GM18870 (cell line): Measurements from ENCODE around the gene HMGN1.
"Not testable (repeated sequence)": the region's sequence is repeated elsewhere in the genome, so short reads cannot be mapped to it uniquely, and the experiment has no call there.

Experiments used
- ATAC-seq: cut with Tn5 transposase; IDR thresholded peaks from one replicate; pipeline ENCODE4 v1.9.1; 2021; ENCODE audit warnings: moderate library complexity; ENCODE audit not compliant: unreplicated experiment

The HMGN1 gene, protein sequence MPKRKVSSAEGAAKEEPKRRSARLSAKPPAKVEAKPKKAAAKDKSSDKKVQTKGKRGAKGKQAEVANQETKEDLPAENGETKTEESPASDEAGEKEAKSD

GRCh38 chr21:39348355-39349210 lies at the start of gene HMGN1:
TSS of gene HMGN1 (minus strand) at chr21:39349088. CDS start at chr21:39348917, 171 bp downstream.
- peak; percentile 23 for ATAC-seq

- ATAC-seq = no peak
Measured at GRCh38 chr21:39397646-39398385, 48.9 kb upstream of the HMGN1 start.

DNA sequence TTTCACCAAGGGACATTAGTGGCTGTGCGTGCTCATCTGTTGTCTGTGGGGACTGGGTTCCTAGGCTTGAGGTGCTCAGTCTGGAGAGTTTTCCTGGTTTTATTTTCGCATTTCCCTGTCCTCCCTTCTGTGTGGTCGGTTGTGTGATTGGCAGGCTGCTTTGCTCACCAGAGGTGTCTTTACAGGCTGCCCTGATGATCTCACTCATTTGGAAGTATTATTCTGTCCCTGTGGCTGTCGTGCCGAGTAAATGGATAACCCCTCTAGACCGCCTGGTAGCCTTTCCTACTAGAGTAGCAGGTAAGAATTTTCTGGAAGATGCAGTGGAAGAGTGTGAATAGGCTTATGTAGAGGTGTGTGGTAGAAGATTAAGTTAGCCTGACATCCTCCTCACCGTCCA lies 44.1 kb upstream of the HMGN1 start:
- ATAC-seq = no peak

DNA sequence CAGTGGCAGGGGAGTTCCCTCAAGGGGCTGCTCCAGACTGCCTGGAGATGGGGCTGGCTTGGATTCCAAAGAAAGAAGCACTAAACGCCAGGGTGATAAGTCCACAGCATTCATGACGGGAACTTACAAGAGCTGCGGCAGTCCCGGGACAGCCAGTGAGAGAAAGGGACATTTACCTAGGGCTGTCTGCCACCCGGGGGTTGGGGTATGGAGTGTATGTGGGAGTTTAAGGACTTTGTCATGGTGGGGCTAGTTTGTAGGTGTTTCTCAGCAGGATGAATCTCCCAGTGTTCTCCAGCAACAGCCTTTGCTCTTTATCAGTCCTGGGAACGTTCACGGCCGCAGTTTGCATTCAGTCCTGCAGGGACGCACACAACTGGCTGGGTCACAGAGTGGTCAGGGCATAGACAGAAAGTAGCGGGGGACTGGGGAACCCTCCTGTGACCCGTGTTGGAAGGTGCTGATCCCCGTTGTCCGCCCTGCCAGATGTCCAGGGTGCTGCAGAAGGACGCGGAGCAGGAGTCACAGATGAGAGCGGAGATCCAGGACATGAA lies 41.4 kb upstream of the HMGN1 start:
- no peak for ATAC-seq

GRCh38 chr21:39388811-39389155 lies 39.9 kb upstream of the HMGN1 start:
- peak; percentile 7 for ATAC-seq

GRCh38 chr21:39388038-39388810 lies 39.3 kb upstream of the HMGN1 start:
- ATAC-seq = peak; percentile 61

- ATAC-seq = peak; percentile 31
Measured at GRCh38 chr21:39387461-39388037, 38.7 kb upstream of the HMGN1 start.

DNA sequence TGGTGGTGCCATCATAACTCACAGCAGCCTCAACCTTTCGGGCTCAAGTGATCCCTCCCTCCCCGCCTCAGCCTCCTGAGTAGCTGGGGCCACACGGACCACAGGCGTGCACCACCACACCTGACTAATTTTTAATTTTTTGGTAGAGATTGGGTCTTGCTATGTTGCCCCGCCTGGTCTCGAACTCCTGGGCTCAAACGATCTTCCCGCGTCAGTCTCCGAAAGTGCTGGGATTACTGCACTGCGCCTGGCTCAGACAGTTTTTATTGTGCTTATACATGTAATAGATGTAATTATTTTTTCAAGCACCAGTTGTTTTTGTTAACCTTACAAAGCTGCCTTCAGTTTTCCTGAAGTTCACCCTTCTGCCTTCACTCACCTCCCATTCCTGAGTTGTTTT lies 38.0 kb upstream of the HMGN1 start:
- ATAC-seq = no peak

DNA sequence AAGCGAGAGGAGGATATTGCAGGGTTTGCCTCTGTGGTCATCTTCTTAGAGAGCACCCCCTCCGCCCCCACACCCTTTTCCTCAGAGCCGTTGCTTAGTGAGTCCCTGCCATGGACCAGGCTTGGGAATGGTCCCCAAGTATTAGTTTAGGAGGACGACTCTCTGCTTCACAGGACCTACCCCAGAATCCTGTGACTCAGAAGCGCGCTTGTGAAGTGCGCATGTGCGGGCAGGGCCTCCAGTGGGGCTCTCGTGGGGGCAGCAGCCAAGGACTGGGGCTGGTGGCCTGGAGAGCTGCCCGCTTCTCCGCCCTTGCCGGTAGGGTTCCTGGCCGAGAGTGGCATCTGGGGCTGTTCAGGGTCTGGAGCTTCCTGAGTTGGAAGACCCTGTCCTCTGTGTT lies 37.3 kb upstream of the HMGN1 start:
- ATAC-seq = no peak

GRCh38 chr21:39385299-39386145 lies 36.6 kb upstream of the HMGN1 start:
- no peak for ATAC-seq

DNA sequence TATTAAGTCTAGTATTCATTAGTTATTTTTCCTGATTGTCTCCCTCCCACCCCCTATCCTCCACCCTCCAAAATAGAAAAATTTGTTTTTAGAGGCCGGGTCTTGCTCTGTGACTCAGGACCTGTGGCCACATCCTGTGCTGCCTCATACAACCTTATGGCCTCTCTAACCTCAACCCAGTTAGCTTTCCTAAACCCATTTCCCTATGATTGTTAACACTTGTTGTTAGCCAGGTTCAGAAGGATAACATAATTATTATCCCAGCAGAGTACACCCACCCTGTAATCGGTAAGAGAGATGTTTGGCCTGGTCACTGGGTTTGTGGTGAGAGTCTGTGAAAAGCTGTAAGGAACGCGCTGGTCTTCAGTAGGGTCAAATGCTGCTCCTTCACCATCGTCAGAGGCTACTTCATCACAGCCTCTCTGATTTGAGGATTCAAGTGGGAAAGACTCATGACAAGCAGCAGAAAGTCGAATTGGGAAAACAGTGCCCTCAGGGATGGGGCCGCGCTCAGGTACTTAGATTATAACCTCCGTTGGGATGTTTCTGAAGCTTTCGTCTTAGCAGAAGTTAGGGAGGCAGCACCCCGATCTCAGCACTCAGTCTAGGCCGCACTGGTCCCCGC lies 35.9 kb upstream of the HMGN1 start:
- no peak for ATAC-seq

GRCh38 chr21:39382096-39382495 lies 33.2 kb upstream of the HMGN1 start:
- ATAC-seq = not testable (repeated sequence)

DNA sequence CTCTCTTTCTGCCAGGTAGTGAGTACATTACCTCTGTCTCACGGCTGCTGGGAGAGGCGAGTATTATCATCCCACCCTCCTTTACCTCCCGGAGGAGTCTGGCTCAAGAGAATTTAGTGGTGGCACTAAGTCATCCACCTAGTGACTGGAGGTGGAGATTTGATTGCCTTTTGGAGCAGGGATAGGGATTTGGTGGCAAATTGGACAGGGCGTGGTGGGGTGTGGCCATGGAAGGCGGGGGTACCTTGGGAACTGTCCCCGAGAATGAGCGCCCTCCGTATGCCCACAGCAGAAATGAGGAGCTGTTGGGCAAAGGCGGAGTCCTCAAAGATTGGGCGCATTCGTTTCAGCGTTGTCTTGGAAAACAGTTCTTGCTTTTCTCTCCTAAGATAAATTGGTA lies 32.1 kb upstream of the HMGN1 start:
- ATAC-seq = no peak

- peak; percentile 79 for ATAC-seq
Measured at GRCh38 chr21:39379986-39380891, 31.4 kb upstream of the HMGN1 start.

- no peak for ATAC-seq
Measured at GRCh38 chr21:39377444-39378050, 28.7 kb upstream of the HMGN1 start.

DNA sequence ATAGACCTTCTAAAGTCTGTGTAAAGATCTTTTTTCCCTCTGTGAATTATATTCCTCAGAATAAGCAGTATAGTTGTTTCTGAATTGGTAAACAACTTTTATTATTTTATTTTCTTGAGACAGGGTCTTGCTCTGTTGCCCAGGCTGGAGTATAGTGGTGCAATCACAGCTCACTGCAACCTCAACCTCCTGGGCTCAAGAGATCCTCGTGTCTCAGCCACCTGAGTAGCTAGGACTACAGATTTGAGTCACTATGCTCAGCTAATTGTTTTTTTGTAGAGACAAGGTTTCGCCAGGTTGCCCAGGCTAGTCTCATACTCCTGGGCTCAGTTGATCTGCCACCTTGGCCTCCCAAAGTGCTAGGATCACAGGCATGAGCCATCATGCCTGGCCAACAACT lies 26.6 kb upstream of the HMGN1 start:
- no peak for ATAC-seq

- no peak for ATAC-seq
Measured at GRCh38 chr21:39374046-39374445, 25.2 kb upstream of the HMGN1 start.

DNA sequence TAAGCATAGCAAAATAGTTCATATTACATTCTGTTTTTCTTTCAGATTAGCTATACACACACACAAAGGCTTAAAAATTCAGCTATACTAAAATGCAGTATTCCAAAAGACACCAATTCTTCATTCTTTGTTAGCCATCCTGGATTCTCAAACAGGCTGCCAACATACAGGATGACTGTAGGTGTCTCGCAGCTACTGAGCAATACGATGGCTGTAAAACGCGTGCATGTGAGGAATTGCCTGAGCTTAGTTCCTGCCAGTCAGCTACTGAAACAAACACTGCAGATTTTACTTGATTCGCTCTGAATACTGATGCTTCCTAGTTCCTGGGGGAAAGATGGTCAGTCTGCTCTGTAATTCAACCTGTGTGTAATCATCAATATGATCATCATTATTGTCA lies 24.7 kb upstream of the HMGN1 start:
- ATAC-seq = no peak
